ENCODE data around the gene IGBP1. TPM values are rescaled to one million over a fixed set of nuclear protein-coding genes. Genes with fewer than 3 reads are reported as not detected.

The IGBP1 gene
- 30.7 to 32.9 TPM (median 32.0 TPM) in 3 replicates for total RNA-seq
- long read RNA-seq, transcript IGBP1-201 (6 exons, 1,862 nt), result major isoform, 26 of 36 reads
- long read RNA-seq, partial matches to known transcripts, result 6 of 36 reads
- long read RNA-seq, other reads (novel, unspliced or antisense), result 2 of 36 reads

DNA sequence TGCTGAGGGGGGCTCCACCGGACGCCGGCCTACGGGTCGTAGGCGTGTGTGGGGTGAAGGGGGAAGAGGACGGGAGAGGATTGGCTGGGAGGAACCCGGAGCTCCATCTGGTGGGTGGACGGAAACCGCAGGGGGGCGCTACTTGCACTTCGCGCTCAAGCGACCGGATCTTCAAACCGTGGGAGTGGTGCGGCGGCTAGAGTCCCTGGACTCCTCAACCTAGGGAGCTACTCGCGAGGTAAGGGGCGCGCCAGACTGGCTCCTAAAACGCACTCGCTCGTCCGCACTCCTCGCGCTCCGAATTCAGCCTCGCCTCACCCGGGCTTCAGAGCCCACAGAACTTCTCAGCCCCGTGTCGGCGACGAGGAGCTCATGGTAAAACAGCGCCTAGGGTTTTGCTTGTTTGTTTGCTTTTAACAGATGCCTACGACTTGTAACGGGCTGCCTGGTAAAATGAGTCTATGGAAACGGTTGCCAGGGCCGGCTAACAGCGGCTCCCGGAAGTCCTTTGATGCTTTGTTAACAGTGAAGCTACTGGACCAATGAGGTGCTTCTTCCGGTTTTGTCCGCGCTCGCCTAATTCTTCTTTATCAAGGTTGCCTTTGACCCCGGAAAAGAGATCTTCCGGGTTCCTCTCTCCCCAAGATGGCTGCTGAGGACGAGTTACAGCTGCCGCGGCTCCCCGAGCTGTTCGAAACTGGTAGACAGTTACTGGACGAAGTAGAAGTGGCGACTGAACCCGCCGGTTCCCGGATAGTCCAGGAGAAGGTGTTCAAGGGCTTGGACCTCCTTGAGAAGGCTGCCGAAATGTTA is at the start of gene IGBP1:
TSS of gene IGBP1 (plus strand) at position 145 of the 813 bp plus-strand sequence. CDS start at position 646, 501 bp downstream.
- Mint-ChIP-seq H3K4me1 (ENCODE audit: low read depth) (peaks cover 15% of the 10 kb centered on the region), H3K9me3 (ENCODE audit: low read depth) (no peaks in the 10 kb centered on the region), H3K36me3 (ENCODE audit: low read depth) (no peaks in the 10 kb centered on the region), H3K27me3 (ENCODE audit: low read depth) (no peaks in the 10 kb centered on the region), H3K27ac (ENCODE audit: unreplicated experiment) (peak within 1 kb of the TSS; percentile 95), H3K4me3 (ENCODE audit: unreplicated experiment) (peak within 1 kb of the TSS; percentile 97)
- TF ChIP-seq, protein P1, sequence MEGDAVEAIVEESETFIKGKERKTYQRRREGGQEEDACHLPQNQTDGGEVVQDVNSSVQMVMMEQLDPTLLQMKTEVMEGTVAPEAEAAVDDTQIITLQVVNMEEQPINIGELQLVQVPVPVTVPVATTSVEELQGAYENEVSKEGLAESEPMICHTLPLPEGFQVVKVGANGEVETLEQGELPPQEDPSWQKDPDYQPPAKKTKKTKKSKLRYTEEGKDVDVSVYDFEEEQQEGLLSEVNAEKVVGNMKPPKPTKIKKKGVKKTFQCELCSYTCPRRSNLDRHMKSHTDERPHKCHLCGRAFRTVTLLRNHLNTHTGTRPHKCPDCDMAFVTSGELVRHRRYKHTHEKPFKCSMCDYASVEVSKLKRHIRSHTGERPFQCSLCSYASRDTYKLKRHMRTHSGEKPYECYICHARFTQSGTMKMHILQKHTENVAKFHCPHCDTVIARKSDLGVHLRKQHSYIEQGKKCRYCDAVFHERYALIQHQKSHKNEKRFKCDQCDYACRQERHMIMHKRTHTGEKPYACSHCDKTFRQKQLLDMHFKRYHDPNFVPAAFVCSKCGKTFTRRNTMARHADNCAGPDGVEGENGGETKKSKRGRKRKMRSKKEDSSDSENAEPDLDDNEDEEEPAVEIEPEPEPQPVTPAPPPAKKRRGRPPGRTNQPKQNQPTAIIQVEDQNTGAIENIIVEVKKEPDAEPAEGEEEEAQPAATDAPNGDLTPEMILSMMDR (IDR thresholded peaks at IDR 0.05), result peak; percentile 85
- DNase-seq (ENCODE audit: low spot score), result no peak

DNA sequence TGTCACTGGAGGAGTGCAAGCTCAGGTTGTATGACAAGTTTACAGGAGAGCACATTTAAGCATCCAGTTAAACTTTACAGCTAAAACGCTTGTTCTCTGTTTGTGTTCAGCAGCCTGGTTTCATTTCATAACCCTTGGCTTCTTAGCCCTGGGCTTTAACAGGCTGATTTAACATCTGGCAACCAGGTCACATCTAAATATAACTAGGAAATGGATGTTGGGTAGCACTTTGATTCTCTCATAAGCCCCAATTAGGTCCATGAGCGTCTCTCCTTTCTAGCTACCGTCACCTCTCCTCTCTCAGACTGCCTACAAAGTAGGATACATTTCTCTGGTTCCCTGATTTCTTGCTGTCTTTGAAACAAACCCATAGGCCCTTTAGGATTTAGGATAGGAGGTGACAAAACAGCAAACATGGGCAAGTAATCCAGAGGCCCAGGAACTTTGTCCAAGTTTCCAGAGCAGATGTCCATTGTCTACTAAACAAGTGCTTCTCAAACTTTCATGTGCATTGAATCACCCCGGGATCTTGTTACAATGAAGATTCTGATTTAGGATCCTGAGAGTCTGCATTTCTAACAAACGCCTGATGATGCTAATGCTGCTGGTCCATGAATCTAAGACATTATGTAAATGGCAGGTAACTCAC is 48.5 kb upstream of the IGBP1 start:
- Mint-ChIP-seq H3K4me3 (ENCODE audit: unreplicated experiment) (no peak overlapping the region), H3K36me3 (ENCODE audit: low read depth) (no peaks in the 10 kb centered on the region), H3K4me1 (ENCODE audit: low read depth) (peaks cover 7% of the 10 kb centered on the region), H3K27ac (ENCODE audit: unreplicated experiment) (no peak overlapping the region), H3K27me3 (ENCODE audit: low read depth) (no peaks in the 10 kb centered on the region), H3K9me3 (ENCODE audit: low read depth) (no peaks in the 10 kb centered on the region)
- TF ChIP-seq, protein P1 (IDR thresholded peaks at IDR 0.05), result no peak
- DNase-seq (ENCODE audit: low spot score), result no peak

DNA sequence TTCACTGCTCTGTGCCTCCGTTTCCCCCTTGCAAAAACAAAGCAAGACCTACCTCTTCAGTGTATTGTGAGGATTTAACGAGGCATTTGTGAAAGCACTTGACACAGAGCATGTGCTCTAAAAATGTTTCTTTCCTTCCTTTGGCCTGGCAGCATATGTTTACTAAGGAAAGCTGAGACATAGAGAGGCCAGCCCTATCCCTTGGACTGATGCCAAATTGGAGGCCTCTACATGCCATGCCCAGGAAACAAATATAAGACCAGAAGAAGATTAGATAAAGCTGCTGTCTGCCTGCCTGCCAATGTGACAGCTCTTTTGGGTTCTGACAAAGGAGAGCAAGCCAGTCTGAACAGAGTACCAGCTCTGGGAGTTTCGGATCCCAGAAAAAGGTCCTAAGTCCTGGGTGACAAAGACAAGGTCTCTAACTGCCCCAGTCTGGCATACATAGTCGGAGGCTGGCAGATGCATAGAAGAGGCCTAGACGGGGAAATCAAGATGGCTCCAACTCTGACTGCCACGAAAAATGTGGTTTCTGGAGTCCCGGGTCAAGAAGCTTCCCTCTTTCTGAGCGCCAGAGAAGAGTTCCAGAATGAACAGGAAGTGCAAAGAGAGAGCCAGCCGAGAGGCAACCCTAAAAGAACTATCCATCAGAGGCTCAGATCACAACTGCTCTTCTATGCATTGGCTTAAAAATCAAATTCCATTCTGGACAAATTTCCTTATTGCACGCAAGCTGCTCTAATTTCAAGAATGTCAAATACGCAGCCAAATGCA is 45.2 kb upstream of the IGBP1 start:
- Mint-ChIP-seq H3K4me1 (ENCODE audit: low read depth) (peaks cover 7% of the 10 kb centered on the region), H3K9me3 (ENCODE audit: low read depth) (no peaks in the 10 kb centered on the region)

DNA sequence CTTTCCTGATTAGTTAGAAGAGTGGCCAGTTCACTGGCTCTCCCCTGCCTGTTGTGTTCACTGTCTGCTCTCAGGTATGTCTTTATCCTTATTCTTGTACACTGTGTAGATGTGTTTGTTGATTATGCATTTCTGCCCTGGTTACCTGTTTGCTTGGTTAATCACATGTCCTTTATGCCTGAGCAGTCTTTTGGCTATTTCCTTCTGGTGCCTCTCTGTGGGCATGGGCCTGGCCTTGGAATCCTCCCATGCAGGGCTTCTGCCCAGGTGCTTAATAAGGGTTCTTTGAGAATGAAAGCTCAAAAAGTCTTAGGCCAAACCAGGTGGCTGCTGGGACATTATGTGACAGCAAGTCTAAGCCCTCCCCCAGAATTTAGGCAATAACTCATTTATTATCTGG is 44.5 kb upstream of the IGBP1 start:
- Mint-ChIP-seq H3K27me3 (ENCODE audit: low read depth) (no peaks in the 10 kb centered on the region), H3K4me1 (ENCODE audit: low read depth) (peaks cover 7% of the 10 kb centered on the region), H3K36me3 (ENCODE audit: low read depth) (no peaks in the 10 kb centered on the region), H3K9me3 (ENCODE audit: low read depth) (peaks cover 3% of the 10 kb centered on the region), H3K27ac (ENCODE audit: unreplicated experiment) (no peak overlapping the region), H3K4me3 (ENCODE audit: unreplicated experiment) (no peak overlapping the region)
- no peak for DNase-seq (ENCODE audit: low spot score)
- TF ChIP-seq, protein P1 (IDR thresholded peaks at IDR 0.05), result no peak

More for the DNA sequence above, 45.2 kb upstream of the IGBP1 start:
- no peaks in the 10 kb centered on the region for H3K27me3 Mint-ChIP-seq (ENCODE audit: low read depth)
- H3K36me3 Mint-ChIP-seq (ENCODE audit: low read depth), result no peaks in the 10 kb centered on the region
- H3K4me3 Mint-ChIP-seq (ENCODE audit: unreplicated experiment), result no peak overlapping the region
- no peak overlapping the region for H3K27ac Mint-ChIP-seq (ENCODE audit: unreplicated experiment)
- TF ChIP-seq, protein P1 (IDR thresholded peaks at IDR 0.05), result no peak
- DNase-seq (ENCODE audit: low spot score), result no peak
